Spleen (tissue), 11 donors: ENCODE measurements around the gene PIP5KL1. TPM values are rescaled to one million over a fixed set of nuclear protein-coding genes. Genes with fewer than 3 reads are reported as not detected.

ENCODE experiments used
- DNase-seq: peaks from one replicate; pipeline ENCODE4 v3.0.0-alpha.2; 2020
- H3K27ac ChIP-seq, 8 donors: fragments of 200-600 bp; sonication (generic) in 7 of 8; 1 replicate in 4 of 8; 2 replicates in 4 of 8; pipeline versions ENCODE4 v1.5.0 to v1.8.0; 2016 to 2021; ENCODE audit warnings: inconsistent platforms in 4 of 8, mild to moderate bottlenecking in 4 of 8, moderate library complexity in 1 of 8
- H3K27me3 ChIP-seq, 7 donors: fragments of 200-600 bp; sonication (generic) in 6 of 7; replicated peaks in 1 of 7; 1 replicate in 4 of 7; 2 replicates in 3 of 7; pipeline versions ENCODE4 v1.5.0 to v1.8.0; 2016 to 2021; ENCODE audit warnings: inconsistent platforms in 3 of 7, mild to moderate bottlenecking in 1 of 7
- H3K36me3 ChIP-seq, 6 donors: fragments of 200-600 bp; sonication (generic) in 5 of 6; 1 replicate in 4 of 6; 2 replicates in 2 of 6; pipeline versions ENCODE4 v1.5.0 to v1.8.0; 2016 to 2021; ENCODE audit warnings: inconsistent platforms in 2 of 6
- H3K4me1 ChIP-seq, 6 donors: fragments of 200-600 bp; sonication (generic) in 5 of 6; 1 replicate in 3 of 6; 2 replicates in 3 of 6; pipeline versions ENCODE4 v1.5.0 to v1.8.0; 2016 to 2021; ENCODE audit warnings: inconsistent platforms in 3 of 6
- H3K4me3 ChIP-seq, 8 donors: fragments of 200-600 bp; sonication (generic) in 7 of 8; 1 replicate in 4 of 8; 2 replicates in 4 of 8; pipeline versions ENCODE4 v1.5.0 to v1.8.0; 2016 to 2021; ENCODE audit warnings: inconsistent platforms in 4 of 8, mild to moderate bottlenecking in 4 of 8, moderate library complexity in 2 of 8
- H3K9me3 ChIP-seq, 8 donors: fragments of 200-600 bp; sonication (generic) in 7 of 8; 1 replicate in 4 of 8; 2 replicates in 4 of 8; pipeline versions ENCODE4 v1.5.0 to v1.8.0; 2016 to 2021; ENCODE audit warnings: inconsistent platforms in 4 of 8
- CTCF ChIP-seq, 11 experiments: fragments of 200-600 bp in 7 of 11; fragments of 450-650 bp in 4 of 11; sonication (generic) in 4 of 11; IDR thresholded peaks in 8 of 11; conservative IDR thresholded peaks in 3 of 11; 1 replicate in 7 of 11; 2 replicates in 4 of 11; pipeline versions ENCODE4 v1.4.0 to v1.8.0; 2016 to 2021; ENCODE audit warnings: antibody characterized with exemption in 11 of 11, inconsistent platforms in 4 of 11, mild to moderate bottlenecking in 1 of 11
- POLR2A ChIP-seq, 3 donors: fragments of 450-650 bp; IDR thresholded peaks; one replicate each; pipeline ENCODE4 v1.5.1; 2017; ENCODE audit warnings: antibody characterized with exemption in 3 of 3, mild to moderate bottlenecking in 1 of 3
- POLR2AphosphoS5 ChIP-seq, 3 donors: sonication (generic); formaldehyde crosslinking; IDR thresholded peaks; one replicate each; pipeline ENCODE4 v1.5.1; 2017; ENCODE audit warnings: antibody characterized with exemption in 3 of 3
- WGBS, 5 donors: extraction: QIAGEN DNeasy Blood & Tissue Kit in 3 of 5; methylation state at CpG; one replicate each; pipeline versions ENCODE4 v1.1.5 to v1.1.7; 2013 to 2018; 5-methylcytosine and 5-hydroxymethylcytosine counted together
- intact Hi-C: fragments of 100-400 bp; cut with DNase I; formaldehyde crosslinking; loops from one replicate; pipeline ENCODE4 v1.15.0; 2023; ENCODE audit warnings: low total_unique reads
- polyA plus RNA-seq, 3 donors: library from polyadenylated mRNA; stranded (reverse); fragments of 200-250 nt; gene quantifications; one replicate each; pipeline ENCODE4 v1.2.1, GENCODE V29; 2013
- total RNA-seq, 7 donors: library from RNA; depleted of rRNA in 3 of 7; stranded (reverse); fragments of >200 nt in 3 of 7; fragmentation: NEBNext Ultra II Directional in 4 of 7; extraction: Animal tissue kit (Norgen Biotek cat#: 25700) in 4 of 7; gene quantifications; one replicate each; pipeline versions ENCODE4 v1.1.0 to v1.2.1, GENCODE V29; 2016 to 2021
- donor health status: healthy with polysubstance abuse.
- donor health status: DM: no; HTN: no; CAD: no; lungs with moderate emphysema.
- donor health status: DM: no; HTN: no; CAD: no.
- donor health status: Bipolar disorder and iron deficiency.
- donor health status: healthy.
- donor health status: DM: no; HTN: no; CAD: no.
- donor health status: DM: yes; HTN: yes; CAD: no.

Gene PIP5KL1
- total and polyA plus RNA-seq, 10 donors, result 0.13 to 3.6 (median 0.68) TPM; not detected in 2

GRCh38 chr9:127915801-127916719, 14.5 kb downstream of the PIP5KL1 start:
- Histone ChIP-seq H3K36me3 (peaks cover 3 to 41% (median 24%) of the 10 kb centered on the region in 6 donors), H3K4me3 (peak overlapping the region; percentile 69 to 94 (median 76)), H3K27ac (peak overlapping the region; percentile 22 to 91 (median 86)), H3K27me3 (no peaks in the 10 kb centered on the region), H3K9me3 (no peaks in the 10 kb centered on the region), H3K4me1 (peaks cover 44 to 98% (median 79%) of the 10 kb centered on the region in 6 donors)
- DNase-seq, result peak; percentile 88
- no peak for TF ChIP-seq CTCF (IDR thresholded peaks at IDR 0.05 in 8 of 11, conservative IDR thresholded peaks at IDR 0.05 in 3 of 11)
- peak in 1 of 3 donors; percentile 67 for TF ChIP-seq POLR2A (IDR thresholded peaks at IDR 0.05)
- TF ChIP-seq POLR2AphosphoS5 (IDR thresholded peaks at IDR 0.05), result peak; percentile 33 to 87 (median 85)
- intact Hi-C loops, result no loop called here
- WGBS, 5 donors, result 12 to 20% (median 16%) methylated on average over 24 to 27 of the region's 27 CpGs

GRCh38 chr9:127915325-127915752, 15.2 kb downstream of the PIP5KL1 start:
- H3K36me3 ChIP-seq, result peaks cover 3 to 48% (median 30%) of the 10 kb centered on the region in 6 donors
- no peaks in the 10 kb centered on the region for H3K9me3 ChIP-seq
- no peak for DNase-seq
- no peak for TF ChIP-seq POLR2AphosphoS5 (IDR thresholded peaks at IDR 0.05)
- no peak for TF ChIP-seq POLR2A (IDR thresholded peaks at IDR 0.05)
- TF ChIP-seq CTCF (IDR thresholded peaks at IDR 0.05 in 8 of 11, conservative IDR thresholded peaks at IDR 0.05 in 3 of 11), result no peak
- peaks cover 41 to 98% (median 79%) of the 10 kb centered on the region in 6 donors for H3K4me1 ChIP-seq
- H3K27ac ChIP-seq, result peak overlapping the region; percentile 22 to 91 (median 86)
- intact Hi-C loops, result no loop called here
- WGBS, 5 donors, result 39 to 82% (median 64%) methylated on average over 4 to 5 of the region's 5 CpGs
- peak overlapping the region in 7 of 8 donors; percentile 69 to 94 (median 76) for H3K4me3 ChIP-seq
- no peaks in the 10 kb centered on the region for H3K27me3 ChIP-seq

GRCh38 chr9:127913682-127914081, 16.9 kb downstream of the PIP5KL1 start:
- intact Hi-C loops, result no loop called here
- no peaks in the 10 kb centered on the region for H3K27me3 ChIP-seq
- peak overlapping the region in 3 of 8 donors; percentile 25 to 62 (median 57) for H3K27ac ChIP-seq

More at GRCh38 chr9:127913682-127914081, 16.9 kb downstream of the PIP5KL1 start:
- Histone ChIP-seq H3K36me3 (peaks cover 3 to 65% (median 44%) of the 10 kb centered on the region in 6 donors), H3K4me1 (peaks cover 29 to 90% (median 69%) of the 10 kb centered on the region in 6 donors), H3K9me3 (no peaks in the 10 kb centered on the region), H3K4me3 (no peak overlapping the region)
- TF ChIP-seq POLR2A (IDR thresholded peaks at IDR 0.05) (no peak), CTCF (IDR thresholded peaks at IDR 0.05 in 8 of 11, conservative IDR thresholded peaks at IDR 0.05 in 3 of 11) (no peak), POLR2AphosphoS5 (IDR thresholded peaks at IDR 0.05) (no peak)
- WGBS, 5 donors, result 87 to 98% (median 95%) methylated on average over 11 of the region's 11 CpGs
- DNase-seq, result no peak
